22Rv1 (cell line): ENCODE results near the gene NGFR.

ENCODE experiments used
- H3K27ac ChIP-seq: fragments of 450-650 bp; 2 replicates; pipeline ENCODE4 v1.5.1; 2017
- ZFX ChIP-seq: fragments of 450-650 bp; IDR thresholded peaks from 2 replicates; pipeline ENCODE4 v1.6.1; 2017; ENCODE audit warnings: antibody characterized with exemption, borderline replicate concordance
- TF ChIP-seq, protein P1 (sequence below): fragments of 450-650 bp; IDR thresholded peaks from 2 replicates; pipeline ENCODE4 v1.5.1; 2017; ENCODE audit warnings: mild to moderate bottlenecking

The NGFR gene

DNA sequence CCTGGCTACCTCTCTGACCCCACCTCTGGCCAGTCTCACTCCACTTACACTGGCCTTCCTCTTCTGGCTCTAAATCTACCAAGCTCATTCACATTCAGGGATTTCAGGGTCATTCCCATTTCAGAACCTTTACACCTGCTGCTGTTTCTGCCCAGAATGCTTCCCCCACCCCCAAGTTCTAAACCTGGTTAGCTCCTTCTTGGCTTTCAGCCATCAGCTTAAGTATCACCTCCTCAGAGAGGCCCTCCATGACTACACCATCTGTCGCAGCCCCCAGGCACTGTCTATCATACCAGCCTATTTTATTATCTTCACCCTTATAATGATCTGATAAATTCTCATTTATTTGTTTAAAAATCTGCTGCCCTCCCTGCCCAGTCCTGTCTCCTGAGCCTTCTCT, 23.3 kb upstream of the NGFR start:
- TF ChIP-seq, protein P1, sequence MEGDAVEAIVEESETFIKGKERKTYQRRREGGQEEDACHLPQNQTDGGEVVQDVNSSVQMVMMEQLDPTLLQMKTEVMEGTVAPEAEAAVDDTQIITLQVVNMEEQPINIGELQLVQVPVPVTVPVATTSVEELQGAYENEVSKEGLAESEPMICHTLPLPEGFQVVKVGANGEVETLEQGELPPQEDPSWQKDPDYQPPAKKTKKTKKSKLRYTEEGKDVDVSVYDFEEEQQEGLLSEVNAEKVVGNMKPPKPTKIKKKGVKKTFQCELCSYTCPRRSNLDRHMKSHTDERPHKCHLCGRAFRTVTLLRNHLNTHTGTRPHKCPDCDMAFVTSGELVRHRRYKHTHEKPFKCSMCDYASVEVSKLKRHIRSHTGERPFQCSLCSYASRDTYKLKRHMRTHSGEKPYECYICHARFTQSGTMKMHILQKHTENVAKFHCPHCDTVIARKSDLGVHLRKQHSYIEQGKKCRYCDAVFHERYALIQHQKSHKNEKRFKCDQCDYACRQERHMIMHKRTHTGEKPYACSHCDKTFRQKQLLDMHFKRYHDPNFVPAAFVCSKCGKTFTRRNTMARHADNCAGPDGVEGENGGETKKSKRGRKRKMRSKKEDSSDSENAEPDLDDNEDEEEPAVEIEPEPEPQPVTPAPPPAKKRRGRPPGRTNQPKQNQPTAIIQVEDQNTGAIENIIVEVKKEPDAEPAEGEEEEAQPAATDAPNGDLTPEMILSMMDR: no peak
- no peak for TF ChIP-seq ZFX
- no peak overlapping the region for H3K27ac ChIP-seq

DNA sequence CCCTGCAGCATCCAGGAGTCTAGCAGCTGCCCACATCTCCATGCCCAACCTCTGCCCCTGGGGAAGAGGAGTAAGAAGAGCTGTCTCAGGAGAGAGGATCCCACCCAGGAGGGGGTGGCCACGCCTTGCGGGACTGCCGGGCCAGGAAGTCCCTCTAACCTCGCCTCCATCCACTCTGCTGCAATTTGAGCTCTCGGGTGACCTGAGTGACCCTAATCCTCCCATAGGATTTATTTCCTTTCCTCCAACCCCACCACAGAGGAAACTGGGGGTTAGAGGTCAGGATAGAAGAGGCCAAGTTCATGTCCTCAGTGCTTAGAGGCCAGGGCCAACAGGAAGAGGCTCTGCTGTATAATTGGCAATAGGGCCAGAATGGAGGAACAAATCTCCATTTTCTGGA, 22.6 kb upstream of the NGFR start:
- H3K27ac ChIP-seq: no peak overlapping the region
- TF ChIP-seq ZFX: no peak
- TF ChIP-seq, protein P1: no peak

DNA sequence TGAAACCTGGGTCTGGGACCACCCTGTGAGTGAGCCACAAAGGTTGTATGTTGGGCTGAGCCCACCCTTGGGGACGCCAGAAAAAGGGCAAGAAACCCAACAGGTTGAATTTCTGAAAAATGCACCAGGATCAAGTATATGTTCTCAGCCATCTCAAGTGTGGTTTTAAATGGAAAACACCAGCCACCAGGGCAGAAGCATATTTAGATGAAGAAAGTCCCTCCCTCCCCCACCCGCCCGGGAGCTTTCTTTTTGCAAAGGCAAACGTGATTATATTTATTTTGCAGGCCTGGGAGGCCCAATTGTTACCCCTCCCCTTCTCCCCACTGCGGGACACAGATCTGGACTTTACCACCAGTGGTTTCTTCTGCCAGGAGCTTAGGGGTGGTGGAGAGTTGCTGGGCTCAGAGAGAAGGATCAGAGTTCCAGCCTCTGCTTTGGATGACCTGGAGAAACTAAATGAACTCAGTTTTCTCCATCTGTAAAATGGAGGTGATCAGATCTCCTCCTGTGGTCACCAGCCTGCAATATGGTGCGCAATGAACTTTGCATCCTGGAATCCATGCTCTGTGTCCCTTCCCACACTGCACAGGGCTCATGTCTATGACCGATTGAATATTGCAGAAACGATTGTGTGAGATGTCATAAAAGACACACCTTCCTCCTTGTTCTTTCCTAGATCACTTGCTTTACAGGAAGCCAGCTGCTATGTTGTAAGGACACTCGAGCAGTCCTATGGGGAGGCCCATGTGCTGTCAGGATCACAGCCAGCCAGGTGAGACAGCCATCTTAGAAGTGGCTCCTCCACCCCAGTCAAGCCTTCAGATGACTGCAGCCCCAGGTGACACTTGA, 21.0 kb upstream of the NGFR start:
- no peak for TF ChIP-seq ZFX
- TF ChIP-seq, protein P1: no peak

DNA sequence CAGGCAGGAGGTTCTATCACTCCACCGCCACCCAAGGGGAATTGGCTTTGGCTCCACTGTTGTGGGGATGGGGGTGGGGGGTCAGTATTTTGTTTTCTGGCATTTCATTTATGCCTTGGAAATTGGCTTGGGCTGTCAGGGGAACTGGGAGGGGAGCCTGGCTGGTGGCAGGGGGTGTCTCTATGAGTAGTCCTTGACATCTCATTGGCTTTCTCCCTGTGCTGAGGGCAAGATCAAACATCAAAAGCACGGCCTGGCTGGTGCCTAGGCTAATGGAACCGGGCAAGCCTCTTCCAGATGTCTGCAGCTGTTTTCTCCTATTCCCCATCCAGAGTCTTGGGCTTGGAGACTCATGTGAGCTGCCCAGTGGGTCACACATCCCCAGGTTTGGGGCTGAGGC, 17.4 kb upstream of the NGFR start:
- no peak overlapping the region for H3K27ac ChIP-seq
- TF ChIP-seq ZFX: no peak
- TF ChIP-seq, protein P1: no peak

More for the DNA sequence above, 21.0 kb upstream of the NGFR start:
- no peak overlapping the region for H3K27ac ChIP-seq

DNA sequence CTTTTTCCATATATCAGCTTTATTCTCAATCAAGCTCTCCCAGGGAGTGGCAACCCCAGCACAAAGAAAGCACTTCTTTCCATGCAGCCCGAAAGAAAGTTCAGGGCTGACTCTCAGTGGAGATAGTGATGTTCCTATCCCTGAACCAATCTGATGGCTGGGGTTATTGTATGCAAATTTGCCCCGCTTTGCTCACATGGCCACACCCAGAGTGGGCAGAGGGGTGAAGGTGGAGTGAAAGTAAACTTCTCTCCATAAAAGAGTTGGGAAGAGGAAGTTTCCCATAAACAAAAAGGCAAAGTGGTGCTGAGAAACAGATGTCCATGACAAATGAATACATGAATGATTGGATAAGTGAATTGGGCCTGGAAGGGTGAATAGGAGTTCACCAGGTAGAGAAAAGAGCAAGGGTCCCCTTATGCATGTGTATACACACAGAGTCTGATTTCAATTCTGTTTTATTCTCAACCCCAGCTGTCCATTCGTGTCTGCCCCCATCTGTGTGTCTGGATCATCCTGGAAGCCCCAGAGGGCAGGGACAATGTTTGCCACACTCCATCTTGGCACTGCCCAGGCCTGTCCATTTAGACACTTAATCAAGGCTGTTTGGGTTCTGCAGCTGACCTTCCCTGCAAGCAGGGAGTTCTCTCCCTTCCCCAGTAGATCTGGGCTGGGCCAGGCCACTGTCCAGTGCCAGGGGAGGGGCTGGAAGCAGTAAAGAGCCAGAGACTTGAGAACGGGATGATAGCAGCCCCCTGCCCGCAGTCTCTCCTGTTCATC, 14.1 kb upstream of the NGFR start:
- no peak for TF ChIP-seq ZFX
- TF ChIP-seq, protein P1: no peak
- no peak overlapping the region for H3K27ac ChIP-seq

DNA sequence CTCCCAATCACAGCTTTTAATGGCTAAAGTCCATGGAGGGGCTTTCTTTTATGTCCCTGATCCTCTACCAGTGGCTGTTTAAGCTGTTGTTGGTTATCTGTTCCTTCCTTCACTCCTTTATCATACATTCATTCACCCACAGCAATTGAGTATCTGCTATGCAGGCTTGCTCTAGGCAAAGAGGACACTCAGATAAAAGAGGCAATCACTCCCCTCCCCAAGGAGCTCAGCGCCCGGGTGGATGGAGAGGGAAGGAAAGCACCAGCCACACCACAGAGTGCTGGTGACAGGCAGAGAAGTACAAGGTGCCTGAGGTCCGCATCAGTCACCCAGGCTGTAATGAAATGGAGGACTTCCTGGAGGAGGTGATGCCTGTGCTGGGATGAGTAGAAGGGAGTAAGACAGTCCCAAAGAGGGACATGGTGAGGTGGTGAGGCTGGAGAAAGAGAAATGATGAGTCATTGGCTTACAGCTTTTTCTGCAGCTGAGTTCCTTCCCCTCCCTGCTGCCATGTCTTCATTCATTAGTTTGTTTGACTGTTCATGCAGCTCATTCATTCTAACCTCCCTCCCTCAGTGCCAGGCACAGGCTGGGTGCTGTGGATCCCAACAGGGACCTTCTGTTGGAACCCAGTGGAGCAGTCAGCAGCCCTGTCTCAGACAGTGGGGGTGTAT, 12.8 kb upstream of the NGFR start:
- no peak overlapping the region for H3K27ac ChIP-seq
- TF ChIP-seq, protein P1: no peak
- no peak for TF ChIP-seq ZFX
